Lower leg skin (tissue), 3 donors: ENCODE measurements around the gene MAP3K3.

Experiments
- CTCF ChIP-seq, 3 donors: fragments of 450-650 bp; IDR thresholded peaks; one replicate each; pipeline ENCODE4 v1.5.1; 2016; ENCODE audit warnings: antibody characterized with exemption in 3 of 3, mild to moderate bottlenecking in 3 of 3, moderate library complexity in 2 of 3
- POLR2A ChIP-seq, 2 donors: fragments of 450-650 bp; IDR thresholded peaks; one replicate each; pipeline ENCODE4 v1.6.1; 2016 to 2017; ENCODE audit warnings: antibody characterized with exemption in 2 of 2, mild to moderate bottlenecking in 1 of 2, moderate library complexity in 1 of 2

GRCh38 chr17:63609816-63610573, 12.2 kb upstream of the MAP3K3 start:
- TF ChIP-seq POLR2A (IDR thresholded peaks at IDR 0.05) = no peak
- no peak for TF ChIP-seq CTCF (IDR thresholded peaks at IDR 0.05)
